IgD-negative memory B cell (primary cell): ENCODE data around the gene DVL2. TPM values are rescaled to one million over a fixed set of nuclear protein-coding genes. Genes with fewer than 3 reads are reported as not detected.
A peak's percentile ranks its signal among the peaks of the same experiment; 100 is the strongest.
"Not testable (repeated sequence)": the region's sequence is repeated elsewhere in the genome, so short reads cannot be mapped to it uniquely, and the experiment has no call there.

ENCODE experiments used
- H3K27ac Mint-ChIP-seq, 3 donors: one replicate each; pipeline ENCODE4 v1.8.0; 2020 to 2022; ENCODE audit warnings: mild to moderate bottlenecking in 3 of 3, mixed read lengths in 3 of 3, moderate library complexity in 1 of 3
- H3K27me3 Mint-ChIP-seq: one replicate; pipeline ENCODE4 v1.8.0; 2021; ENCODE audit warnings: mixed read lengths
- H3K36me3 Mint-ChIP-seq: one replicate; pipeline ENCODE4 v1.8.0; 2020; ENCODE audit warnings: mild to moderate bottlenecking, mixed read lengths
- H3K4me1 Mint-ChIP-seq, 3 donors: one replicate each; pipeline ENCODE4 v1.8.0; 2020 to 2022; ENCODE audit warnings: mixed read lengths in 3 of 3, mild to moderate bottlenecking in 1 of 3
- H3K4me3 Mint-ChIP-seq, 4 donors: one replicate each; pipeline ENCODE4 v1.8.0; 2020 to 2022; ENCODE audit warnings: mild to moderate bottlenecking in 4 of 4, mixed read lengths in 4 of 4, moderate library complexity in 3 of 4
- H3K9me3 Mint-ChIP-seq, 3 donors: one replicate each; pipeline ENCODE4 v1.8.0; 2020 to 2021; ENCODE audit warnings: mixed read lengths in 3 of 3, mild to moderate bottlenecking in 1 of 3
- polyA plus RNA-seq: library from polyadenylated mRNA; unstranded; fragments of 300-500 nt; fragmentation: Illumina TruSeq; gene quantifications from one replicate; pipeline ENCODE4 v1.2.3, GENCODE V29; 2021

DVL2 gene
- polyA plus RNA-seq, 1 donor from 2014 or later, result 32.3 TPM

- peak overlapping the region; percentile 89 to 99 (median 91) for H3K27ac Mint-ChIP-seq
- H3K27me3 Mint-ChIP-seq, result peaks cover 3% of the 10 kb centered on the region
- H3K9me3 Mint-ChIP-seq, result no peaks in the 10 kb centered on the region
- H3K4me1 Mint-ChIP-seq, result peaks cover 33 to 39% (median 33%) of the 10 kb centered on the region in 3 donors
- H3K4me3 Mint-ChIP-seq, result peak overlapping the region; percentile 93 to 98 (median 94)
- H3K36me3 Mint-ChIP-seq, result peaks cover 2% of the 10 kb centered on the region
These were observed 14.9 kb upstream of the DVL2 start for GRCh38 chr17:7249214-7249613.

- no peaks in the 10 kb centered on the region for H3K9me3 Mint-ChIP-seq
- peak overlapping the region; percentile 89 to 99 (median 91) for H3K27ac Mint-ChIP-seq
- peaks cover 3% of the 10 kb centered on the region for H3K27me3 Mint-ChIP-seq
- peaks cover 2% of the 10 kb centered on the region for H3K36me3 Mint-ChIP-seq
- peaks cover 33 to 39% (median 33%) of the 10 kb centered on the region in 3 donors for H3K4me1 Mint-ChIP-seq
- peak overlapping the region in 3 of 4 donors; percentile 89 to 94 (median 93) for H3K4me3 Mint-ChIP-seq
These were observed 14.5 kb upstream of the DVL2 start for GRCh38 chr17:7248796-7249195.

GRCh38 chr17:7246779-7247178 is 12.5 kb upstream of the DVL2 start:
- H3K27ac Mint-ChIP-seq, result peak overlapping the region in 1 of 3 donors; percentile 71
- no peaks in the 10 kb centered on the region for H3K27me3 Mint-ChIP-seq
- H3K4me3 Mint-ChIP-seq, result peak overlapping the region in 2 of 4 donors; percentile 27 to 79
- H3K9me3 Mint-ChIP-seq, result no peaks in the 10 kb centered on the region
- peaks cover 26 to 36% (median 30%) of the 10 kb centered on the region in 3 donors for H3K4me1 Mint-ChIP-seq
- H3K36me3 Mint-ChIP-seq, result no peaks in the 10 kb centered on the region

- not testable (repeated sequence) for H3K9me3 Mint-ChIP-seq, H3K36me3 Mint-ChIP-seq, H3K27me3 Mint-ChIP-seq
- peak overlapping the region in 2 of 4 donors; percentile 87 to 98 for H3K4me3 Mint-ChIP-seq
- peaks cover 26 to 41% (median 35%) of the 10 kb centered on the region in 3 donors for H3K4me1 Mint-ChIP-seq
- H3K27ac Mint-ChIP-seq, result peak overlapping the region; percentile 97 to 100 (median 99)
These were observed 9.5 kb upstream of the DVL2 start for GRCh38 chr17:7243838-7244237.

- H3K27me3 Mint-ChIP-seq, result no peaks in the 10 kb centered on the region
- peaks cover 23 to 37% (median 32%) of the 10 kb centered on the region in 3 donors for H3K4me1 Mint-ChIP-seq
- H3K27ac Mint-ChIP-seq, result peak overlapping the region; percentile 97 to 100 (median 99)
- no peaks in the 10 kb centered on the region for H3K9me3 Mint-ChIP-seq
- peak overlapping the region; percentile 67 to 98 (median 92) for H3K4me3 Mint-ChIP-seq
- peaks cover 5% of the 10 kb centered on the region for H3K36me3 Mint-ChIP-seq
These were observed 9.1 kb upstream of the DVL2 start for GRCh38 chr17:7243453-7243729.

GRCh38 chr17:7242717-7243452 is 8.6 kb upstream of the DVL2 start:
- H3K4me1 Mint-ChIP-seq, result peaks cover 23 to 37% (median 31%) of the 10 kb centered on the region in 3 donors

GRCh38 chr17:7241783-7242716 is 7.7 kb upstream of the DVL2 start, which contains the start of gene GABARAP:
TSS of gene GABARAP (minus strand) at chr17:7242449. CDS start at chr17:7242330, 119 bp downstream.
- H3K4me3 Mint-ChIP-seq, result peak within 1 kb of the TSS; percentile 87 to 98 (median 97)
- peaks cover 27 to 41% (median 33%) of the 10 kb centered on the region in 3 donors for H3K4me1 Mint-ChIP-seq
- H3K9me3 Mint-ChIP-seq, result no peaks in the 10 kb centered on the region
- peak within 1 kb of the TSS; percentile 97 to 100 (median 99) for H3K27ac Mint-ChIP-seq
- no peaks in the 10 kb centered on the region for H3K27me3 Mint-ChIP-seq
- peaks cover 5% of the 10 kb centered on the region for H3K36me3 Mint-ChIP-seq

More at GRCh38 chr17:7242717-7243452, 8.6 kb upstream of the DVL2 start:
- Mint-ChIP-seq H3K4me3 (peak overlapping the region; percentile 87 to 98 (median 97)), H3K9me3 (no peaks in the 10 kb centered on the region), H3K36me3 (peaks cover 5% of the 10 kb centered on the region), H3K27ac (peak overlapping the region; percentile 97 to 100 (median 99)), H3K27me3 (no peaks in the 10 kb centered on the region)

GRCh38 chr17:7241090-7241733 is 6.9 kb upstream of the DVL2 start:
- H3K4me1 Mint-ChIP-seq, result peaks cover 27 to 39% (median 37%) of the 10 kb centered on the region in 3 donors
- H3K27ac Mint-ChIP-seq, result peak overlapping the region; percentile 97 to 100 (median 99)
- H3K36me3 Mint-ChIP-seq, result peaks cover 8% of the 10 kb centered on the region
- H3K4me3 Mint-ChIP-seq, result peak overlapping the region; percentile 87 to 98 (median 97)
- no peaks in the 10 kb centered on the region for H3K9me3 Mint-ChIP-seq
- no peaks in the 10 kb centered on the region for H3K27me3 Mint-ChIP-seq

- Mint-ChIP-seq H3K9me3 (no peaks in the 10 kb centered on the region), H3K4me1 (peaks cover 26 to 38% (median 32%) of the 10 kb centered on the region in 3 donors), H3K36me3 (peaks cover 8% of the 10 kb centered on the region), H3K27ac (peak overlapping the region; percentile 87 to 97 (median 96)), H3K4me3 (peak overlapping the region; percentile 87 to 98 (median 97)), H3K27me3 (no peaks in the 10 kb centered on the region)
These were observed 6.1 kb upstream of the DVL2 start for GRCh38 chr17:7240375-7240774.

GRCh38 chr17:7239091-7240027 is 5.0 kb upstream of the DVL2 start, which contains the start of gene PHF23:
TSS of gene PHF23 (minus strand) at chr17:7239457. CDS start at chr17:7239279, 178 bp downstream.
- H3K27ac Mint-ChIP-seq, result peak within 1 kb of the TSS; percentile 87 to 97 (median 96)
- no peaks in the 10 kb centered on the region for H3K27me3 Mint-ChIP-seq
- H3K9me3 Mint-ChIP-seq, result no peaks in the 10 kb centered on the region
- peaks cover 8% of the 10 kb centered on the region for H3K36me3 Mint-ChIP-seq
- H3K4me3 Mint-ChIP-seq, result peak within 1 kb of the TSS; percentile 87 to 98 (median 97)
- H3K4me1 Mint-ChIP-seq, result peaks cover 35 to 44% (median 35%) of the 10 kb centered on the region in 3 donors

GRCh38 chr17:7238420-7239090 is 4.2 kb upstream of the DVL2 start:
- Mint-ChIP-seq H3K4me3 (peak overlapping the region; percentile 87 to 98 (median 97)), H3K27me3 (no peaks in the 10 kb centered on the region), H3K36me3 (peaks cover 8% of the 10 kb centered on the region), H3K27ac (peak overlapping the region; percentile 87 to 97 (median 96)), H3K4me1 (peaks cover 38 to 47% (median 39%) of the 10 kb centered on the region in 3 donors), H3K9me3 (no peaks in the 10 kb centered on the region)

GRCh38 chr17:7237761-7238419 is 3.6 kb upstream of the DVL2 start:
- Mint-ChIP-seq H3K27ac (peak overlapping the region; percentile 84 to 97 (median 87)), H3K27me3 (no peaks in the 10 kb centered on the region), H3K9me3 (no peaks in the 10 kb centered on the region), H3K4me3 (peak overlapping the region; percentile 87 to 98 (median 97)), H3K36me3 (peaks cover 8% of the 10 kb centered on the region), H3K4me1 (peaks cover 39 to 47% (median 45%) of the 10 kb centered on the region in 3 donors)
